Stimulated activated CD4-positive, alpha-beta T cell treated with anti-CD3 and anti-CD28 coated beads, TNF-alpha, amount 100 ng/mL, for 24 hours (primary cell): ENCODE data around the gene ANKRD55.
A peak's percentile ranks its signal among the peaks of the same experiment; 100 is the strongest.
"Not testable (repeated sequence)": the region's sequence is repeated elsewhere in the genome, so short reads cannot be mapped to it uniquely, and the experiment has no call there.

Experiments
- DNase-seq, 3 experiments: peaks; one replicate each; pipeline ENCODE4 v3.0.0-alpha.2; 2020; ENCODE audit warnings: low read depth in 3 of 3

Gene ANKRD55

DNA sequence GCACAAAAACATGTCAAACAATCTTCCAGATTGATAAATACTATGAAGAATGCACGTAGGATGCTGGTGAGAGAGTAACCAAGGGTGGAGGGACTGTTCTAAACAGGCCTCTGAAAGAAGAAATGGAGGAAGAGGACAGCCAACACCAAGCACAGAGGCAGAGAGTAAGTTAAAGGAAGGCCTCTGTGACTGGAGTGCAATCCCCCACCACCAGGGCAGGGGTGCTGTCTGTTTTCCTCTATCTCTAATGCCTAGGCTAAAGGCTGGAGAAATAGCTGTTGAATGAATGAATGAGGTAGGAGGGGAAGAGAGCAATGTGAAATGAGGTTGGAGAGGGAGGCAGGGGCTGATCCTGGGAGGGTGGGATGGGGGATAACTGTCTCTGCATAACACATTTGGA lies 88.9 kb downstream of the ANKRD55 start:
- no peak for DNase-seq

DNA sequence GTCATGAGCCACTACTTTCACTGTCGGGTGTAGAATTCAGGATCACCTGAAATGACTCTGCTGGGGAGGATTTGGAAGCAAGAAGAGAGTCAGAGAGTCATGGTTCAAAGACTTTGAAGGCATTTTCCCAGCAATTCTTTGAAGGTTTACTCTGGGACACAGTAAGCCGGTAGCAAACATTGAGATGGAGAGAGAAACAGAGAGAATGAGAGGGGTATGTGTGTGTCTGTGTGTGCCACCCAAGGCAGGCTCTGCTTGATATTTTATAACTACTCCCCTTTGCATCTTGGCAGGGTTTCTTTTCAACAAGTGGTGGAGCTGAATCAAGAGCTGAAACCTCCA lies 89.8 kb downstream of the ANKRD55 start:
- DNase-seq: no peak

DNA sequence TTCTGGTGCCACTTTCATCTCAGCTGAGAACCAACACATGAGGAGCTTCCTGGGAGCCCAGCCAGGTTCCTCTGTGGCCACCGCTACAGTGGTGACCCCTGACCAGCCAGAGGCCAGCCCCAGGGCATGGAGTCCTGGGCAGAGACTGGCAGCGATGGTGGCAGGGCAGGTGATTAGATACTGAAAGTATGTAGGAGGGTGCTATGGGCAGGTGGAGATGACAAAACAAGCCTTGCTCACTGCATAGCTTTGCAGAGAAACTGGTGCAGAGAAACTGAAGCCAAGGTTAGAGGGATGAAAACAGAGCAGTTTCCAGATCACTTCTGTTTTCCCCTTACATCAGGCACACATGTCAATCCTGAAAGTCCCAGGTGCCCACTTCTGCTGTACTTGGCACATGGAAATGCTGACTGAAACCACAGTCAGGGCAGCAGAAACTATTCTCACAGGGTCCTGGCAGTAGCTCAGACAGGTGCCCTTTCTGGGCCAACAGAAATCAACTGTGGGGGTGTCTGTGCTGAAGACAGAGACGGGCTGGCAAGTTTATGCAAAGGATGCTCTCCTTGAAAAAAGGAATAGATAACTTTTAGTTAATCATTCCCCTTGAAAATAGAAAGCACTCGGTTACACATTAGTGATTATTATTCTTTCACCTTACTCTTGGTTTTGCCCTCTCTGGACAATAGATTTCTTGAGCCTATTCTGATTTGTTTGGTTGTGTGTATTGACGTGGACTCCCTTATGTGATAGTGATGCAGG lies 90.3 kb downstream of the ANKRD55 start:
- DNase-seq: no peak

DNA sequence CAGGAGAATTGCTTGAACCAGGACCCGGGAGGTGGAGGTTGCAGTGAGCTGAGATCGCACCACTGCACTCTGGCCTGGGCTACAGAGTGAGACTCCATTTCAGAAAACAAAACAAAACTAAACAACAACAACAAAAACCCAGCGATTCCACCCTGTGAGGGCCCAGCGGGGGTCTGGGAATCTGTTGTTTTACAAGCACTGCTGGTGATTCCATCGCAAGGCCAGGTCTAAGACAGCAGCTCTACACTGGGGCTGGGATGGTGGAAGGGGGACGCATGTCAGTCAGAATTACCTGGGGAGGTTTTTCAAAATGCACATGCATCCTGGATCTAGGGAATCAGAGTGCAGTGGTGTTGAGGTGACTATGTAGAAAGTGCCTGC lies 90.9 kb downstream of the ANKRD55 start:
- DNase-seq: no peak

DNA sequence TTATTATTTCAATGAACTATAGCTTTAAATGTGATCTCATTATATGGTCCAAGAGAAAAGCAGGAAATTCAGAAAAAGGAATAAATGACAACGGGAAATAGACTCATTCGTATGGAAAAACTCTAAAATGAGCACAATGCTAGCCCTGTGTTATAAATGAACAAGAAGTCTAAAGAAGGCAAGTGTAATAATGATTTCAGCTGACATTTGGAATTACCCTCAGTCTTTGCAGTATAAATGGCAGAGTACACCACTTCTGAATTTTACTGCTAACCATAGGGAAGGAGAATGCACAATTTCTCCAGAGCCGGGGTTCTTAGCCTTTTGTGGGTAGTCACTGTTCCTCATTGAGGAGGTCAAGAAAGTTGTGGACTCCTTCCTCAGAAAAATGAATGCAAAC lies 93.1 kb downstream of the ANKRD55 start:
- no peak for DNase-seq

DNA sequence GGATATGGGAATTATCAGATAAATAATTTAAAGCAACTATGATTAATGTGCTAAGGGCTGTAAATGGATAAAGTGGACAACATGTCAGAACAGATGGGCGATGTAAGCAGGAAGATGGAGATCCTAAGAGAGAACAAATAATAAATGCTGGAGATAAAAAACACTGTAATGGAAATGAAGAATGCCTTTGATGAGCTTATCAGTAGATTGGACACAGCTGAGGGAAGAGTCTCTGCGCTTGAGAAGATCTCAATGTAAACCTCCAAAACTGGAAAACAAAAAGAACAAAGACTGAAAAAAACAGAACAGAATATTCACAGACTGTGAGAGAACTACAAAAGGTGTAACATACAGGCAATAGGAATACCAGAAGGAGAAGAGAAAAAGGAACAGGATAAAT lies 102.5 kb downstream of the ANKRD55 start:
- no peak for DNase-seq

DNA sequence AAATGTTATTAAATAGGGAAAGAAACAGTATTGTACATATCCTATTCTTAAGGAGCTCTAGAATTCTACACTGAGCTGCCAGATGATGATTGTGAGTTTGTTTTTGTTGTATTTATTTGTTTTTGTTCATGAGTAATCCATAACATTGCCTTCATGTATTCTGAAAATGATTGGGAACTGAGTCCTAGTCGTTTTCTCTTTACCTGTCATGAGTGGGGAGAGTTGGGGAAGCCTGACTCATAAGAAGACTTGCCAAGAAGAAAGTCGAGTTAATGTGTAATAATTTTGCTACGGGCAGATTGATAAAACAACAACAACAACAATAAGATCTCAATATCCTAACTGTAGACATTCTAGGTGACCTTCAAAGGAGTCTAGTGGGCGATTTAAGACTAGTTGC lies 103.8 kb downstream of the ANKRD55 start:
- no peak for DNase-seq

DNA sequence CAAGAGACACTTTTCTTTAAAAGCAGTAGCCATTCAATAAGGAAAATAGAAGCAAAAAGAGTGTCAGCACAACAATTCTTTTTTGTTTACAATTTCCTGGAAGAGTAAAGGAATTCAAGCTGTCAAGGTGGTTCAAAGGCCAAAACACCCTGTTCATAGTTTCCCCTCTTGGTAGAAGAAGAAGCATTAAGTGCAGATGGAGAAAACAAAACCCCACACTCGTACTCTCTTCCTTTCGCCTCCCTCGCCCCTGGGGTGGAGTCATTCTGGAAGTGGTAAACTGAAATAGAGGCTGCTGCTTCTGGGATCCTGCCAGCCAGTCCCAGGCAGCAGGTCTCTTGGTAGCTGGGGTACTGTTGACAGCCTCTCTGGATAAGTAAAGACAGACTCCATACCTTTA lies 105.0 kb downstream of the ANKRD55 start:
- peak in 1 of 3 experiments; percentile 40 for DNase-seq

DNA sequence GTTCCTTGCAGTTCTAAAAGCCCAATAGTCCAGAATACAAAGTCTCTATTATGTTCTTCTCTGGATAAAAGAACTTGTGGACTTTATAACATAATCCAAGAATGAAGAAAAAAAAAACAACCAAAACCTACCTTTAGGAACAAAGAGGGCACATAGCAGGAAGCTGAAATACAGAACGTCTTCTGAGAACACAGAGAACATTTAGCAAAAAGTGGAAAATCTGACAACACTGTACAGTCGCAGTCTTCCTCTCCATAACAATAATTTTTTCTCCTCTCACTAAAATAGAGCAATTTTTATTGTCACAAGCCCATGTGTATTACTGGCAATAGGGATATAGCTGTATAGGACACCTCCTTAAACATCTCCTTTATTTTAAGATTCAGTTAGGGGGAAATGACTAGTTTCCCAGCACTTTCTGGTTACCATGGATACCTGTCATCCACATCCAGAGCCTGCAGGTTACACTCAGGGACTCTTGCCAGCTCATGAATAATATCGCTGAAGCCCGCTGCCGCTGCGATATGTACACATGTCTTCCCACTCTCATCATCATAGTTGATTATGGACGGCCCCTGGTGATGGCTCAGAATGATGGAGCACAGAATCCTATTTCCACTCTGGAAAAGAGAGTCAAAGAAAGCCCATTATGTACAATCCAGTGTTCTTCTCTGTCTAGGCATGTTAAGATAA lies 106.5 kb downstream of the ANKRD55 start:
- DNase-seq: peak in 1 of 3 experiments; percentile 16

DNA sequence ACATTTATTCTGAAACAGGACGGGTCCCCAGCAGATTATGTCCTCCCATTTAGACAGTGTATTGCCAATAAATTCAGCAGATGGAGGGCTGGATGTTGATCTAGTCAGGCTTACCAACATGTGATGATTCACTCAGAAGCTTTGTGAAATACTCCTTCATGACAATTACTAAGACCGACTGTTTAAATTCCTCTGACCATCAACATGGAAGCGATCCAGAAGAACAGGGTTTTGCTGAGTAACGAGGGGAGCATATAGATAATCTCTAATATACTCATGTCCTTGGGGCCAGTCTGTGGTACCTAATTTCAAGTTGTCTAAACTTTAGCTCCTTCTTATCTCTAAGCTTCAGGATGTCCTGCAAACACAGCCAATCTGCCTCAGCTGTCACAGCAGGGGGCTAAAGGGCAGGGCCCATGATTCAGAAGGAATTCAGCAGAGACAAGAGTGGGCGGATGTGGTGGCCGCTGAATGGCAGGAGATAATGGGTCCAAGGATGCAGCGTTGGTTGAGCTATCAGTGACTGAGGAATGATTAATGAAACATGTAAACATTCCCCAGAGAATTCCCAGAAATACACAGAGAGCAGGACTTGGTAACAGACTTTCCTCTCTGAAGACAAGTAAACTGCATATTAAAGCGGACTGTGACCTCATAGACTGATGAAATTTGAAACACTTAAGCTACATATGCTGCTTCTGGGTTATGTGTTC lies 109.4 kb downstream of the ANKRD55 start:
- DNase-seq: no peak

DNA sequence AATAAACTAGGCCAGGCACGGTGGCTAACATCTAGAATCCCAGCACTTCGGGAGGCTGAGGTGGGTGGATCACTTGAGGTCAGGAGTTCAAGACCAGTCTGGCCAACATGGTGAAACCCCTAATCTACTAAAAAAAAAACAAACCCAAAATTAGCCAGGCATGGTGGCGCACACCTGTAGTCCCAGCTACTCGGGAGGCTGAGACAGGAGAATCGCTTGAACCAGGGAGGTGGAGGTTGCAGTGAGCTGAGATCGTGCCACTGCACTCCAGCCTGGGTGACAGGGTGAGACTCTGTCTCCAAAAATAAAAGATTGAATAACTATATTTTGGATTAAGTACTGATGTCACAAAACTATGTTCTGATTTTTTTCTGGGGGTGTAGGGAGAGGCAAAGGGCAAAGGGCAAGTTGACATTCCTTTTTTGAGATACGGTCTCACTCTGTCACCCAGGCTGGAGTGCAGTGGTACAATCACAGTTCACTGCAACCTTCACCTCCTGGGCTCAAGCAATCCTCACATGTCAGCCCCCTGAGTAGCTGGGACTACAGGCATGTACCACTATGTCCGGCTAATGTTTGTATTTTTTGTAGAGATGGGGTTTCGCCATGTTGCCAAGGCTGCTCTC lies 110.7 kb downstream of the ANKRD55 start:
- not testable (repeated sequence) for DNase-seq

DNA sequence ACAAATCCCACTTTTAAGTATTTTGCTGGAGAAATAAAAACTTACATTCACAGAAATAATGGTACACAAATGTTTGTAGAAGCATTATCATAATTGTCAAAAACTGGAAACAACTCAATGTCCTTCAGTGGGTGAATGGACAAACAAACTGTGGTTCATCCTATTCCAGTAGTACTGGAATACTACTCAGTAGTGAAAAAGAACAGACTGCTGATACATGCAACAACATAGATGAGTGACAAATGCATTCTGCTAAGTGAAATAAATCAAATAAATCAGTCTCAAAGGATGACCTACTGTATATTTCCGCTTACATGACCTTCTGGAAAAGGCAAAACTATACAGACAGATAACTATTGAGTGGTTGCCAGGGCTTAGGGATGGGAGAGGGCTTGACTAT lies 114.1 kb downstream of the ANKRD55 start:
- DNase-seq: no peak

DNA sequence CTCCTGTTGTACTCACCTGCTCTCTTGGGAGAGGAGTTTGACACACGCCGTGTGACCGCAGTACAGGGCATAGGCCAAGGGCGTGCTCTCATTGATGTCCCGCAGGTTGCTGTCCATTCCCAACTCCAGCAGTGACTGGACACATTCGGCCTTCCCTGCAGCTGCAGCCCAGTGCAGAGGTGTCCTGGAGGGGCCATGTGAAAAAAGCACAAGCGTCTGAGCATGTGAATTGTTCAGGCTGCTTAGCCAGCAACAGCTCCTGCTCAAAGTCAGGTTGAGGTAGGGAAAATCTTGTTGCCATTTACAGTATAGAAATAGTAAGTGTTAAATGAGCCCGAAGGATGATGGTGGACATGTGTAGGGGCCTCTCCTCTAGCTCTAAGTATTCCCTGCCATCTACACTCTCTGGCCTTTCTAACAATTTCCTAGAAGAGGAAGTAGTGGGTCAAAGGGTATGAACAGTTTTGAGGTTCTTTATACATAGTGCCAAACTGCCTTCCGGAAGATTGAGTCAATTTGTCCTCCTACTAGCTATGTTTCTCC lies 116.5 kb downstream of the ANKRD55 start:
- no peak for DNase-seq

DNA sequence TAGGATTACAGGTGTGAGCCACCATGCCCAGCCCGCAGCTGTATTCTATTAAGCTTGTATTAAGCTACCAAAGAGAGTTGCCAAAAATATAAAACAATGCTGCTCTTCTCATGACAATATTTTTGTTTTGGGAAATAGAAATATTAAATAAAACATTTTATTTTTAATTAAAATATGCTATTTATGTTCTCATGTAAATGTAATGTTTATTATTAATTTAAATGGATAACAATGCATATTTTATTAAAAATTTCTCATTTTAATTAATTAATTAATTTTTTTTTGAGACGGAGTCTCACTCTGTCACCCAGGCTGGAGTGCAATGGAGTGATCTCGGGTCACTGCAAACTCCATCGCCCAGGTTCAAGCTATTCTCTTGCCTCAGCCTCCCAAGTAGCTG lies 117.5 kb downstream of the ANKRD55 start:
- DNase-seq: no peak

DNA sequence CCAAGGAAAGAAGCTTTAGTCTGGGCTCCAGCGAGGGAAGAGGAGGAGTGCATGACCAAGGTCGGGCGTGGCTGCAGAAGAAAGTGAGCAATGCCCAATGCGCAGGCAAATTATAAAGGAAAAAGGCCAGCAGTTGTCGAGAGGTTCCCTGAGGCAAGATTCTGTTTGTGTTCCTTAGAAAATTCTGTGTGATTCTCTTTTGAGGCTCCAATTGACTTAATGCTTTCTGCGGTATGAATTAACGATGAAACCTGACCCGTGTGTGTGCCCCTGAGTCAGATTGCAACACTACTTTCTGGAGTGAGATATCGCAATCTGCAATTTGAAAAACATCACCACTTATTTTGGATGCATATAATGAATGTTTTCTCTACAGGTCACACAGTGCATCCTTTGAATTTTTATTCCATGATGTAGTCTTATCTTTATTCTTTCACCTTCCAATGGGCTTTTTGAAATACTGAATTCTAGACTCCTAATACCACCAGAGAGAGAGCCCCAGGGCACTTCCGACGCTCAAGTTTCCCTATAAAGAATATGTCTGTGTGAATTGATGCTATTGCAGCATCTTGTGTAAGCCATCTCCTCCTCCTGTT lies 120.5 kb downstream of the ANKRD55 start:
- DNase-seq: no peak

DNA sequence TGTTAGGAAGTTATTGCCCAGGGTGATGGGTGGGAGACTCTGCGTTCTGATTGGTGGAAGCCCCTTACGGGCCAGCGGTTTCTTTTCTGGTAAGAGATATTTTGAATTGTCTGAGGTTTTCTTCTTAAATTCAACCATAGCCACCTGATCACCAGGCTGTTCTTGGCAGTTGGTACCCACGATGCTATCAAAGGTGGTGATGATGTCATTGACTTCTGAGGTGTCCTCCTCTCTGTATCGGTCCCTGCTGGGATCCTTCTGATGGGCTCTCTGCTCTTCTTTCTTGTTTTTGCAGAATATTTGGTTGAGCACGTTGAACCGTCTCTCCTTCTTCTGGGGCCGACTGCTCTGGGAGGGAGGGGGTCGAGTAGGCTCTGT lies 121.7 kb downstream of the ANKRD55 start:
- DNase-seq: no peak

DNA sequence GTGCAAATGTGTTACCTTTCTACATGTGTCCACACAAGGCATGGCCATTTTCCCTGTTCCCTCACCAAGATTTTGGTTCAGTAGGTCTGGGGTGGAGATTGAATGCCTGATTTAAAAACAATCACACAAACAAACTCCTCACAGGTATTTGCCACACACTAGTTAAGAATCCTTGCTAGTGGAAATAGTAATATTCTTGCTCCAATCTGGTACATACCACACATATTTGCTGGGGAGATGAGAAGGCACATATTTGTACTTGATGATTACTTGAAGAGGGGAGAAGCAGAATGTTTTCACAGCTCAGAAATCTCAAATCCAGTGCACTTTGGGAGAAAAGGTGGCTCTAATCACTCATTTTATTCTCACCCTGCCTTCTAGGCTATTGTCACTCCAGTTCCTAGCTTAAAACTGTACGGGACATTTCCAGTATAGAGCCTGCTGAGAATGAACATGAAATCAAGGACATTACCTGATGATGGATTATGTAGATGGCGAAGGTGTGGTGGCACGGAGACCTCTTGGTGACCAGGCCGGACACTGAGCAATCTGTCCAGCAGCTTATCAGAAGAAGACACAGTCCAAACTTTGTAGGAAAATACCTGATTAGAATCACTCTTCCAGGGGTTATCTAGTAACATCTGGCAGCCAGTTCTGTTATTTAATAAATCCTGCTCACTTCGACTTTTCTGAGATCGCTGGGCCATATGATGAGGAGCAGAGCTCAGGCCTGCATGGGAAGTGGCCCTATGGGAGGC lies 122.3 kb downstream of the ANKRD55 start:
- no peak for DNase-seq

DNA sequence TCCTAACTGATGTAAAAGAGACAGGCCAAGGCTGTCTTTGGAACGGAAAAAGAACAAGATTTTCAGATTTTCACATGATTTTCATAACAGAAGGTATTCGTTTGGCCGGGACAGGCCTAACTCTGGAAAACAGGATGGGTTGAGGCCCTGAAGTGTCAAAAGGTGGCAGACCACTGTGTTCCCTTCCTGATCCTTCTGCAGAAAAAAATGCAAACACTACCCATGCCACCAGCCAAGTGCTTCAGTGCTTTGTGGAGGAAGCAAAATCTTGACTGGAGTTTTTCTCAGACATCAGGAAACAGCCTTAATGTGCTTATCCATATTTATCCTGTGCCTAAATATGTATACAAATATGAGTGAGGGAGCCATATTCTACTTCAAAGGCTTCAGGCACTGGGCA lies 124.9 kb downstream of the ANKRD55 start:
- no peak for DNase-seq

DNA sequence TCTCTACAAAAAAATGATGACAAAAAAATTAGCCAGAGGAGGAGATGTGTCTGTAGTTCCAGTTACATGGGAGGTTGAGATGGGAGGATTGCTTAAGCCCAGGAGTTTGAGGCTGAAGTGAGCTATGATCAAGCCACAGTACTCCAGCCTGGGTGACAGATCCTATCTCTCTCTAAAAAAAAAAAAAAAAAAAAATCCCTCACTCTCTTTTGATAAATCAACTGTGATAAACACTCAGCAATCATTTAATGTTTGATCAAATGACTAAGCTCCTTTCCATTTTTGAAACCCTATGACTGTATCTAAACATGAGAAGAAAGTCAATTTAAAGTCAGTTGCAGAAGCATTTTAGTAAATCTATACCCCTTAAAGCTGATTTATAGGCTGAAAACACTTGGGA lies 126.3 kb downstream of the ANKRD55 start:
- no peak for DNase-seq

DNA sequence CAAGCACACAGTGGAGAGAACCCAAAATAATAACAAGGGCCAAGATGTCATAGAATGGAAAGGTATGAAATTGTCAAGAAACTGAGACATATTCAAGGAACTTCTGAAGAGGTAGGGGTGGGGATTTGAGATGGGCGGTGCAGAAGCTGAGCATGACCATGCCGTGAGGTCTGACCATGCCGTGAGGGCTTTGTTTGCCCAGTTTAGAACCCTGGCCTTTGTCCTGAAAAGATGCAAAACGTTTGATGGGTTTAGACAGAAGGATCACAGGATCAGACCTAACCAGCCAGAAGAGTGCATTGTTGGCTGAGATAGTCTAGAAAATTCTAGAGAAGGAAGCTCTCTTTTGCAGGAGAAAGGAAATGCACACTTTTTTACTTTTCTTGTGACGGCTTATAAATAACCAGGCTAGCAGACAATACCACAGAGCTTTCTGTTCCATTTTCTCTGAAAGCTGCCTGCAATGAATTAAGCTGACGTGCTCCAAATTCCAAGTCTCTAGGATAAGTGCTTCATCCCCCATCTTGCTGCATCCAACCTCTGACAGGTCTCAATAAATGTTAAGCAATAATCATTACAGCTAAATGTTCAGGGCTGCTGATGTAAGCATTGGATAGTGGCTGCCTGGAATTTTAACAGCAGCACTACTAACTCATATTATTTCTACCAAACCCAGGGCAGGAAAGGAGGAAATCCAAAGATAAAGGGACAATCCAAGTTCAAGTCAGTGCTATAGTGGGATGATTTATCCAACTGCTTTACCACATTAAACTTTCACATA lies 127.4 kb downstream of the ANKRD55 start:
- DNase-seq: no peak
